Stimulated activated CD4-positive, alpha-beta T cell treated with anti-CD3 and anti-CD28 coated beads, Interleukin-15, amount 100 ng/mL, for 48 hours (primary cell): ENCODE measurements around the gene SREBF1.

ENCODE experiments used
- DNase-seq, 2 donors: peaks; one replicate each; pipeline ENCODE4 v3.0.0-alpha.2; 2020; ENCODE audit warnings: low read depth in 2 of 2

Gene SREBF1

GRCh38 chr17:17795946-17796786 is 40.6 kb downstream of the SREBF1 start:
- DNase-seq, result no peak

- DNase-seq, result no peak
Measured at GRCh38 chr17:17795296-17795695, 41.5 kb downstream of the SREBF1 start.

GRCh38 chr17:17794382-17794781 is 42.4 kb downstream of the SREBF1 start:
- DNase-seq, result no peak

- DNase-seq, result no peak
Measured at GRCh38 chr17:17793378-17794214, 43.2 kb downstream of the SREBF1 start.

GRCh38 chr17:17792551-17793377 is 44.0 kb downstream of the SREBF1 start:
- DNase-seq, result peak in 1 of 2 donors; percentile 31

- DNase-seq, result no peak
Measured at GRCh38 chr17:17792037-17792550, 44.7 kb downstream of the SREBF1 start.

GRCh38 chr17:17790637-17791464 is 45.9 kb downstream of the SREBF1 start:
- no peak for DNase-seq

GRCh38 chr17:17789828-17790636 is 46.8 kb downstream of the SREBF1 start:
- no peak for DNase-seq

- DNase-seq, result no peak
Measured at GRCh38 chr17:17789410-17789809, 47.4 kb downstream of the SREBF1 start.

- no peak for DNase-seq
Measured at GRCh38 chr17:17788967-17789366, 47.8 kb downstream of the SREBF1 start.

GRCh38 chr17:17787568-17787967 is 49.2 kb downstream of the SREBF1 start:
- DNase-seq, result no peak

GRCh38 chr17:17786998-17787397 is 49.8 kb downstream of the SREBF1 start:
- DNase-seq, result no peak

GRCh38 chr17:17785407-17785806 is 51.4 kb downstream of the SREBF1 start:
- DNase-seq, result no peak

- DNase-seq, result no peak
Measured at GRCh38 chr17:17784657-17785267, 52.0 kb downstream of the SREBF1 start.

GRCh38 chr17:17783825-17784656 is 52.7 kb downstream of the SREBF1 start:
- no peak for DNase-seq

- peak in 1 of 2 donors; percentile 46 for DNase-seq
Measured at GRCh38 chr17:17783116-17783824, 53.5 kb downstream of the SREBF1 start.

GRCh38 chr17:17782523-17783115 is 54.2 kb downstream of the SREBF1 start:
- DNase-seq, result no peak
